Measurements from ENCODE around the gene INPP5E.
A peak's percentile ranks its signal among the peaks of the same experiment; 100 is the strongest.

DNA sequence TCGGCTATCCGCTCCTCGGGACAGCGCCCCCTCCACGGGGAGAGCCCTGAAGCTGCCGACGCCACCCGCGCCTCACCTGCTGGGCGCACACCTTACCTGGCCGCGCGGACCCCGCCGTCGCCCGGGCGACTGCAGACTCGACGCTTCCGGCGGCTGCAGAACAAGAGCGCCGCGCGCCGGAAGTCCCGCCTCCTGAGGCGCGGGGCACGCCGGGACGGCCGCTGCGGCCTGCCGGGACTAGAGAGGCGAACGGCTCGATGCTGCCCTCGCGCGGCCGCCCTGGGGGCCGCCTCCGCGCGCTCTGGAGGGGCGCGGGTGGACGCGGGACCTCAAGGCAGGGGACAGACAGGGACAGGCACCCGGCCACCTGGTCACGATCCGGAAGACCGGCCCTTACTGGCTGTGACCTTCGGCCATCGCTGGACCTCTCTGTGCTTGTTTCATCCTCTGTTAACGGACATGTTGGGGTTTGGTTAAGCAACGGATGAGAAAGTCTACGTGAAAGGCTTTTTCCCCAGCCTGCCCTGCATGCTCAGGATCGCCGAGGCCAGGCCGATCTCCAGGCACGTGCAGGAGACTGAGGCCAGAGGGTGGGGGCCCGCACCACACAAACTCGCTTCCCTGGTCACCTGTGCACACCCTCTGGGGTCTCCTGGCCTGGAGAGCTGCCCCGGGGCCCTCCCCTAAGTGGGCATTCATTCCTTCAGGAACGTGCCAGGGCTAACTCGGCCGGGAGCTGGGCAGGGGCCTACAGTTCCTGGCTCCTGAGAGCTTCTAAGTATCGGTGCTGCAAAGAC, 39.4 kb downstream of the INPP5E start, which contains the start of gene SNAPC4:
- peak; percentile 98 for TF ChIP-seq CTCF (IDR thresholded peaks at IDR 0.05)
- TF ChIP-seq ZFX (IDR thresholded peaks at IDR 0.05; ENCODE audit: borderline replicate concordance): no peak
